NCI-H82 treated with DMSO at 0.1 percent for 48 hours (cell line): Measurements from ENCODE around the gene TICRR.

Source experiments
- DNase-seq: peaks from one replicate; lab custom pipeline; 2025; ENCODE audit not compliant: unreplicated experiment; lab: John Stamatoyannopoulos, UW

Gene TICRR

DNA sequence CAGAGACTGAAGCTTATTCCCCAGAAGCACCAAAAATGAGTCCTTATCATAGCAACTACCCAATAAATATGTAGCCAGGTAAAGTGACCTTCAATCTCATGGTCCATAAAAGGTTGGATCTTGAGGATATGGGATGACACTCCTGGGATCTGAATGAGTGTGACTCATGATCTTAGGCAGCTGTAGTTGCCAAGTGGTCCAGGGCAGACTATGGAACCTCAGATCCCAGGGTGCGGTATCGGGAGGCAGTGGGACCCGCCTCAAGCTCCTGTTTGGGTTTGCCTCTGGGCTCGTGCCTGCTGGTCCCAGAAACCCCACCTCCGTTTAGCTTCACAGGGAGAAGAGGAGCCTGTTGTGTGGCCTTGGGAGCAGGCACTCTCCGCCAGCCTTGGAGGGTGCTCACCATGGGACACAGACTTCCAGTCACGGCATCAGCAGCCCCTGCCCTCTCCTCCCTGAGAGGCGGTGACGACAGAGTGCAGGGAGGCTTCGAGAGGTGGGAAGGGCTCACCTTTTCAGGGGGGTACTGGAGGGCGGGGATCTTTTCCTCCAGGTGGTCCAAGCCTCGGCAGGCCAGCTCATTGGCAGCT lies 95.8 kb downstream of the TICRR start:
- DNase-seq = no peak

GRCh38 chr15:89671687-89672086 lies 96.4 kb downstream of the TICRR start:
- no peak for DNase-seq

DNA sequence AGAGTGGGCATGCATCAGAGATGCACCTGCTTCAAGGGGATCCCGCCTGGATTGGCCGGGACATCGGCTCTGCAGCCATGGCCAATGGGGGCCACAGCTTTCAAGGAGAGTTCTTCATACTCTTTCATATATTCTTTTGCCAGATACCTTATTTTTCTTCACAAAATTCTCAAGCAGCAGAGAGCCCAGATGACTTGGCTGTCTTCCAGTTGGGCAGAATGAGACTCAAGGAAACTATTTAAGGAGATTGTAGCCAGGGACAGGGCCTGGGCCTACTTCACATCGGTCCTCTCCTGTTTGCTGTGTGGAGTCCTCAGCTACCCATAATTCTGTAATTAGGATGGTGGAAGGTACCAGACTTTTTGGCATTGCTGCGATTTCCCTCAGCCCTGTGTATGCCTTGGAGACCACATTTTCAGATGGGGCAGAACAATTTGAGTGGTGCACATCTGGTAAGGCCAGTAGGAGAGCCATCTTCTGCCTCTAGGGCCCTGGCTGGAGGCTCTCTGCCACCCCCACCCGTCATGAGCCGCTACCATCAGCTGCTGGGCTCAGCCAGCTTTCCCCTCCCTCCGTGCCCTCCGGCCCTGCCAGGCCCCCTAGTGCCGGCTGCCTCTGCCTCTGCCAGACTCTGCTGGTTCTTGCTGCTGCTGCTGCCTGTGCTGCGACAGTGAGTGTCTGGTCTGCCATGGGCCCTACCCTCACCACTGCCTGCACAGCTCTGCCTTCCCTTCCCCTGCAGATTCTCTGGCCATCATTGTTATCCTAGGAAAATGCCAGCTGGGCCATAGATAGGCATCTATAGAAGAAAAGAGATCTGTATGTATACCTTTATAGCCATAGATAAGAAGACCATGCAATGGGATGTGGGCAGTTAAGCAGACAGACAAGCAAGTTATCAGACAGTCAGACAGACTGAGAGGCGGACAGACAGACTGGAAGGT lies 97.2 kb downstream of the TICRR start:
- no peak for DNase-seq

DNA sequence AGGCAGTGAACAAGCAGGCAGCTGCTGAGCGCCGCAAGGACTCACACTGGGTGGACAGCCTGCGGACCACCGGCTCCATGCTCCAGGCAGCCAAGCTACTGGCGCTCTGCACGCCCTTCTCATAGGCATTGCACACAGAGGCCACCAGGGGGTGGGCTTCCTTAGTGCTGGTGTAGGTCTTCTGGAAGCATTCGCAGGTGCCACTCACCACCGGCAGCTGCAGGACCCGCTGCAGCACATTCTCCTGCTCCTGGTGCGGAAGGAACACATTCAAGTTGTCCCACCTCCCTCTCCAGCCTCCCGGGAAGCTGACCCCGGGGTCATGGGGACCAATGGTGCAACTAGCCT lies 97.9 kb downstream of the TICRR start:
- DNase-seq = peak; percentile 20

DNA sequence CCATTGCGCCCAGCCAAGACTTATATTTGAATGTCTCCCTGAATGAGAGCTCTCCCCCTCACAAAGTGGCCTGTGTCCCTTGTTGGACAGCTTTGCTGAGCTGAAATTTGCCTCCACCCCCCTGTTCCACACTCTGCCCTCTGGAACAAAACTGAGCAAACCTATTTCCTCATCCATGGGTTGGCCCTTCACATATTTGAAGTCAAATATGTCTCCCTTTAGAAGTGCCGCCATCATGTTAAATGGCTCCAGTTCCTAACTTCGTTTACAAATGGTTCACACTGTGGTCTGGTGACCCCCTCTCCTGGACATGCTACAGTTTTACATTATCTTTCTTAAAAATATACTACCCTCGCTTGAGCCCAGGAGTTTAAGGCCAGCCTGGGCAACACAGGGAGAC lies 99.3 kb downstream of the TICRR start:
- no peak for DNase-seq

DNA sequence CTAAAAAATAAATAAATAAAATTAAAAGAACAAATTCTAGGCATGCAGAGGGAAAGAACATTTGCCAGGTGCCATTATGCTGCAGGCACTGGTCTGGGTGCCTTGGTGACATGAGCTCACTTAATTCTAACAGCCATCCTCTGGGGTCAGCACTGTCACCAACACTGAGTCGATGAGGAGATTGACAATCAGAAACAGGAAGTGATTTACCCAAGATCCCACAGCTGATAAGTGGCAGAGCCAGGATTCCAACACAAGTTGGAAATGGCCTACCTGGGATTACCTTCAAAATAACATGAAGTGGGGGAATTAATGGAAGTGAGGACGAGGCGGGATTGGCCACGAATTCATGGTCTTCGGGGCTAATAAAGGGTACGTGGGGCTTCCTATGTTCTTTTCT lies 100.3 kb downstream of the TICRR start:
- DNase-seq = no peak

GRCh38 chr15:89677381-89677780 lies 102.1 kb downstream of the TICRR start:
- no peak for DNase-seq
